B cell (primary cell): ENCODE data around the gene SMURF2.

Experiments used
- EZH2 ChIP-seq: IDR thresholded peaks from 2 replicates; pipeline ENCODE4 v1.6.1; 2012; ENCODE audit warnings: borderline replicate concordance, low read depth, mild to moderate bottlenecking, moderate library complexity, low read length; ENCODE audit not compliant: insufficient read depth, poor library complexity, severe bottlenecking
- TF ChIP-seq, protein P1 (sequence below): fragments of 200-600 bp; IDR thresholded peaks from one replicate; pipeline ENCODE4 v1.8.0; 2022; ENCODE audit warnings: antibody characterized with exemption, mild to moderate bottlenecking

- TF ChIP-seq, protein P1, sequence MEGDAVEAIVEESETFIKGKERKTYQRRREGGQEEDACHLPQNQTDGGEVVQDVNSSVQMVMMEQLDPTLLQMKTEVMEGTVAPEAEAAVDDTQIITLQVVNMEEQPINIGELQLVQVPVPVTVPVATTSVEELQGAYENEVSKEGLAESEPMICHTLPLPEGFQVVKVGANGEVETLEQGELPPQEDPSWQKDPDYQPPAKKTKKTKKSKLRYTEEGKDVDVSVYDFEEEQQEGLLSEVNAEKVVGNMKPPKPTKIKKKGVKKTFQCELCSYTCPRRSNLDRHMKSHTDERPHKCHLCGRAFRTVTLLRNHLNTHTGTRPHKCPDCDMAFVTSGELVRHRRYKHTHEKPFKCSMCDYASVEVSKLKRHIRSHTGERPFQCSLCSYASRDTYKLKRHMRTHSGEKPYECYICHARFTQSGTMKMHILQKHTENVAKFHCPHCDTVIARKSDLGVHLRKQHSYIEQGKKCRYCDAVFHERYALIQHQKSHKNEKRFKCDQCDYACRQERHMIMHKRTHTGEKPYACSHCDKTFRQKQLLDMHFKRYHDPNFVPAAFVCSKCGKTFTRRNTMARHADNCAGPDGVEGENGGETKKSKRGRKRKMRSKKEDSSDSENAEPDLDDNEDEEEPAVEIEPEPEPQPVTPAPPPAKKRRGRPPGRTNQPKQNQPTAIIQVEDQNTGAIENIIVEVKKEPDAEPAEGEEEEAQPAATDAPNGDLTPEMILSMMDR = no peak
- no peak for TF ChIP-seq EZH2
Measured at GRCh38 chr17:64520359-64520758, 141.7 kb downstream of the SMURF2 start.
